ENCODE results near the gene DTNBP1. TPM values are rescaled to one million over a fixed set of nuclear protein-coding genes. Genes with fewer than 3 reads are reported as not detected.

Gene DTNBP1
- total and polyA plus RNA-seq, 2 of the 4 experiments (the other 2 are of a cell fraction): 4.8 to 18.7 TPM

- H3K27ac ChIP-seq (ENCODE audit: insufficient read depth, low read length): no peak overlapping the region
- H4K91ac ChIP-seq (ENCODE audit: insufficient read depth, low read depth, low read length): no peak overlapping the region
- H2BK5ac ChIP-seq (ENCODE audit: low read depth, low read length, poor library complexity, severe bottlenecking): no peak overlapping the region
- no peaks in the 10 kb centered on the region for H3K9me3 ChIP-seq (ENCODE audit: control insufficient read depth, insufficient read depth, low read length)
- no peak overlapping the region for H2AK9ac ChIP-seq (replicated peaks; ENCODE audit: low read depth, low read length, poor library complexity)
- dilution Hi-C loops (cut with HindIII; ENCODE audit: low sequenced_read_pairs, unreplicated experiment) (no loop called here), intact Hi-C loops (cut with micrococcal nuclease) (no loop called here), in situ Hi-C loops (cut with MboI; ENCODE audit: low sequenced_read_pairs) (no loop called here)
- no peaks in the 10 kb centered on the region for H3K4me1 ChIP-seq (ENCODE audit: control insufficient read depth, insufficient read depth, low read length)
- no peak overlapping the region for H2BK15ac ChIP-seq (ENCODE audit: low read depth, low read length)
- peaks cover 12% of the 10 kb centered on the region for H3K27me3 ChIP-seq (ENCODE audit: control insufficient read depth, insufficient read depth, low read length)
- no TSS peak for BruUV-seq (replicated peaks)
- no peak overlapping the region for H2BK20ac ChIP-seq (ENCODE audit: low read depth, low read length)
- H4K8ac ChIP-seq (ENCODE audit: low read depth in 2 of 2, low read length in 2 of 2): no peak overlapping the region
- no peak overlapping the region for H3K9ac ChIP-seq (ENCODE audit: low read depth, low read length)
- no peak overlapping the region for H3K4me2 ChIP-seq (ENCODE audit: low read depth, low read length)
- no peak overlapping the region for H2BK120ac ChIP-seq (ENCODE audit: low read depth, low read length)
- H3K4me3 ChIP-seq (ENCODE audit: insufficient read depth, low read depth, low read length): no peak overlapping the region
- H3K18ac ChIP-seq (ENCODE audit: low read depth, low read length): no peak overlapping the region
- no peaks in the 10 kb centered on the region for H4K20me1 ChIP-seq (ENCODE audit: insufficient read depth, low read length)
- ATAC-seq (ENCODE audit: low read depth) (no peak), DNase-seq (no peak)
- no peaks in the 10 kb centered on the region for H3K79me1 ChIP-seq (ENCODE audit: low read depth in 1 of 2, low read length in 2 of 2)
- H2AFZ ChIP-seq (replicated peaks; ENCODE audit: low read length, poor library complexity): no peak overlapping the region
- H3K9me1 ChIP-seq (ENCODE audit: insufficient read depth, low read length): no peaks in the 10 kb centered on the region
- 80% methylated on average over 1 of the region's 5 CpGs; no CpG with 5 or more reads in 1 of the 2 experiments for WGBS, 2 experiments (ENCODE audit: extremely low coverage in 2 of 2, insufficient read length in 1 of 2)
- ChIA-PET POLR2A (ENCODE audit: unreplicated experiment) (no interaction called here), CTCF (no interaction called here)
- H3K14ac ChIP-seq (replicated peaks; ENCODE audit: low read depth, low read length): no peak overlapping the region
- no peak overlapping the region for H2AK5ac ChIP-seq (ENCODE audit: low read depth, low read length)
- TF ChIP-seq POLR2A (IDR thresholded peaks at IDR 0.05; ENCODE audit: low read depth, low read length) (no peak), MXI1 (IDR thresholded peaks at IDR 0.05; ENCODE audit: borderline replicate concordance, low read depth, low read length) (no peak), NFE2L2 (IDR thresholded peaks at IDR 0.05; ENCODE audit: low read depth, low read length) (no peak), MAZ (IDR thresholded peaks at IDR 0.05; ENCODE audit: borderline replicate concordance, low read depth, low read length) (no peak), RAD21 (IDR thresholded peaks at IDR 0.05; ENCODE audit: low read length) (no peak), SMC3 (IDR thresholded peaks at IDR 0.05; ENCODE audit: low read depth, low read length) (no peak), MAFK (IDR thresholded peaks at IDR 0.05; ENCODE audit: low read depth, low read length) (no peak), RCOR1 (IDR thresholded peaks at IDR 0.05; ENCODE audit: insufficient replicate concordance, low read length) (no peak), CEBPB (IDR thresholded peaks at IDR 0.05; ENCODE audit: low read depth, low read length) (no peak), FOS (IDR thresholded peaks at IDR 0.05; ENCODE audit: low read depth, low read length) (no peak), RFX5 (IDR thresholded peaks at IDR 0.05; ENCODE audit: low read depth, low read length) (no peak)
- TF ChIP-seq, protein P1, sequence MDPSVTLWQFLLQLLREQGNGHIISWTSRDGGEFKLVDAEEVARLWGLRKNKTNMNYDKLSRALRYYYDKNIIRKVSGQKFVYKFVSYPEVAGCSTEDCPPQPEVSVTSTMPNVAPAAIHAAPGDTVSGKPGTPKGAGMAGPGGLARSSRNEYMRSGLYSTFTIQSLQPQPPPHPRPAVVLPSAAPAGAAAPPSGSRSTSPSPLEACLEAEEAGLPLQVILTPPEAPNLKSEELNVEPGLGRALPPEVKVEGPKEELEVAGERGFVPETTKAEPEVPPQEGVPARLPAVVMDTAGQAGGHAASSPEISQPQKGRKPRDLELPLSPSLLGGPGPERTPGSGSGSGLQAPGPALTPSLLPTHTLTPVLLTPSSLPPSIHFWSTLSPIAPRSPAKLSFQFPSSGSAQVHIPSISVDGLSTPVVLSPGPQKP (IDR thresholded peaks at IDR 0.05; ENCODE audit: borderline replicate concordance, low read depth, low read length): no peak
- H3K36me3 ChIP-seq (ENCODE audit: control insufficient read depth, insufficient read depth, low read length): no peaks in the 10 kb centered on the region
- no peak overlapping the region for H3K23ac ChIP-seq (ENCODE audit: low read depth, low read length)
- no peak overlapping the region for H3K56ac ChIP-seq (ENCODE audit: extremely low read depth, insufficient read depth, low read length)
- H4K5ac ChIP-seq (ENCODE audit: low read depth, low read length): no peak overlapping the region
- H3K4ac ChIP-seq (ENCODE audit: low read depth, low read length): no peak overlapping the region
Measured at GRCh38 chr6:15708231-15708630, 45.4 kb upstream of the DTNBP1 start.
